Breast epithelium (tissue), 4 donors: ENCODE data around the gene CARM1. TPM values are rescaled to one million over a fixed set of nuclear protein-coding genes. Genes with fewer than 3 reads are reported as not detected.

Source experiments
- DNase-seq, 2 donors: peaks; one replicate each; pipeline ENCODE4 v3.0.0-alpha.2; 2019; ENCODE audit warnings: low spot score in 2 of 2
- H3K27ac ChIP-seq, 2 donors: fragments of 200-600 bp; sonication (generic) in 1 of 2; one replicate each; pipeline ENCODE4 v1.5.1; 2016 to 2019; ENCODE audit warnings: mild to moderate bottlenecking in 1 of 2
- H3K27me3 ChIP-seq, 2 donors: fragments of 200-600 bp; sonication (generic) in 1 of 2; one replicate each; pipeline versions ENCODE4 v1.5.1 to v1.6.0; 2017 to 2019; ENCODE audit warnings: control low read depth in 1 of 2, mild to moderate bottlenecking in 1 of 2
- H3K36me3 ChIP-seq: fragments of 200-600 bp; one replicate; pipeline ENCODE4 v1.5.1; 2019
- H3K4me1 ChIP-seq, 2 donors: fragments of 200-600 bp; sonication (generic); one replicate each; pipeline ENCODE4 v1.5.1; 2016 to 2019; ENCODE audit warnings: control low read depth in 1 of 2
- H3K4me3 ChIP-seq, 3 donors: fragments of 200-600 bp; sonication (generic); 1 replicate in 2 of 3; 2 replicates in 1 of 3; pipeline ENCODE4 v1.5.1; 2016 to 2019; ENCODE audit warnings: mild to moderate bottlenecking in 3 of 3, moderate library complexity in 2 of 3
- H3K9me3 ChIP-seq, 2 donors: fragments of 200-600 bp; sonication (generic) in 1 of 2; one replicate each; pipeline ENCODE4 v1.5.1; 2016 to 2019; ENCODE audit warnings: control low read depth in 1 of 2
- CTCF ChIP-seq, 3 donors: fragments of 450-650 bp; IDR thresholded peaks; one replicate each; pipeline ENCODE4 v1.5.1; 2016 to 2017; ENCODE audit warnings: antibody characterized with exemption in 3 of 3, mild to moderate bottlenecking in 3 of 3, moderate library complexity in 3 of 3
- POLR2A ChIP-seq: fragments of 450-650 bp; IDR thresholded peaks from one replicate; pipeline ENCODE4 v1.6.1; 2016; ENCODE audit warnings: antibody characterized with exemption, mild to moderate bottlenecking, moderate library complexity
- POLR2AphosphoS5 ChIP-seq, 3 donors: sonication (generic); formaldehyde crosslinking; IDR thresholded peaks; one replicate each; pipeline ENCODE4 v1.6.1; 2017; ENCODE audit warnings: antibody characterized with exemption in 3 of 3
- intact Hi-C: fragments of 100-400 bp; cut with DNase I; formaldehyde crosslinking; loops from one replicate; pipeline ENCODE4 v1.15.1; 2023; ENCODE audit warnings: low total_unique reads
- total RNA-seq, 3 donors: library from RNA; depleted of rRNA; stranded (reverse); fragments of >200 nt; gene quantifications; one replicate each; pipeline ENCODE4 v1.1.0, GENCODE V29; 2016

Gene CARM1
- total RNA-seq, 3 donors from 2014 or later = 11.6 to 17.3 (median 17.0) TPM

- Histone ChIP-seq H3K4me3 (no peak overlapping the region), H3K4me1 (no peaks in the 10 kb centered on the region), H3K36me3 (no peaks in the 10 kb centered on the region), H3K27ac (no peak overlapping the region), H3K9me3 (no peaks in the 10 kb centered on the region), H3K27me3 (no peaks in the 10 kb centered on the region)
- no peak for TF ChIP-seq POLR2AphosphoS5 (IDR thresholded peaks at IDR 0.05)
- no peak for TF ChIP-seq POLR2A
- no peak for TF ChIP-seq CTCF (IDR thresholded peaks at IDR 0.05)
- DNase-seq = no peak
- intact Hi-C loops = no loop called here
These were observed 10.2 kb downstream of the CARM1 start for GRCh38 chr19:10881403-10882107.

DNA sequence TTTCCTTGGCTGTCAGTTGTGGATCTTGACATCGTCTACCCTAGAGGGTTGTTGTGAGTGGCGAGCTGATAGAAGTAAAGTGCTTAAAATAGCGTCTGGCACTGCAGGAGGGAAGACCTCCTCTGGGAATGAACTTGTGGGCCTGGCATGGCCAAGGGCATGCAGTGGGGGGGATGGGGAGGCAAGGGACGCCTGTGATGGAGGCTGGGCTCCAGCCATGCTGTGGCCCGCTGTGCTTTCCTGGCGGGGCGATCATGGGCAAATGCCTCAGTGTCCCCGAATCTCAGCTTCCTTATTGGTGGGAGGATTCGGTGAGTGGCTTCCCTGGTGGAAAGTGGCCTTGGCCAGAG lies 10.7 kb downstream of the CARM1 start:
- no peak for DNase-seq
- no peaks in the 10 kb centered on the region for H3K4me1 ChIP-seq
- no peaks in the 10 kb centered on the region for H3K27me3 ChIP-seq
- TF ChIP-seq POLR2AphosphoS5 (IDR thresholded peaks at IDR 0.05) = no peak
- no peak for TF ChIP-seq CTCF (IDR thresholded peaks at IDR 0.05)
- no peak for TF ChIP-seq POLR2A
- no peak overlapping the region for H3K4me3 ChIP-seq
- no peaks in the 10 kb centered on the region for H3K36me3 ChIP-seq
- no peak overlapping the region for H3K27ac ChIP-seq
- H3K9me3 ChIP-seq = no peaks in the 10 kb centered on the region
- intact Hi-C loops = no loop called here

DNA sequence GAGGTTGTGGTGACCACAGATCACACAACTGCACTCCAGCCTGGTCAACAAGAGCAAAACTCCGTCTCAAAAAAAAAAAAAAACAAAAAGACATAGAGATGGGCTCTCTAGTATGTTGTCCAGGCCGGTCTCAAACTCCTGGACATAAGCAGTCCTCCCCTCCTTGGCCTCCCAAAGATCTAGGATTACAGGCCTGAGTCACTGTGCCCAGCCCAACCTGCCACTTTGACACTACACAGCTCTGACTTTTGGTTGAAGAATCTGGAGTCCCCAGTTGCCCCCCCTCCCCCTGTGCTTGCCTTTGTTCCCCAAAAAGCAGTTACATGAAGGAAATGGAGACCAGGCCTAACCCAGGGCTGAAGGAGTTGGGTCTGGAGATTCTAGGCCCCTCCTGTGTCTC lies 12.9 kb downstream of the CARM1 start:
- Histone ChIP-seq H3K27me3 (no peaks in the 10 kb centered on the region), H3K4me3 (no peak overlapping the region), H3K4me1 (no peaks in the 10 kb centered on the region), H3K36me3 (no peaks in the 10 kb centered on the region), H3K9me3 (no peaks in the 10 kb centered on the region), H3K27ac (no peak overlapping the region)
- no peak for DNase-seq
- intact Hi-C loops = no loop called here
- TF ChIP-seq CTCF (IDR thresholded peaks at IDR 0.05) = no peak
- TF ChIP-seq POLR2A = no peak
- no peak for TF ChIP-seq POLR2AphosphoS5 (IDR thresholded peaks at IDR 0.05)

- Histone ChIP-seq H3K4me1 (no peaks in the 10 kb centered on the region), H3K4me3 (no peak overlapping the region), H3K27me3 (no peaks in the 10 kb centered on the region), H3K9me3 (no peaks in the 10 kb centered on the region), H3K27ac (no peak overlapping the region), H3K36me3 (no peaks in the 10 kb centered on the region)
- no peak for TF ChIP-seq CTCF (IDR thresholded peaks at IDR 0.05)
- no peak for TF ChIP-seq POLR2AphosphoS5 (IDR thresholded peaks at IDR 0.05)
- TF ChIP-seq POLR2A = no peak
- no peak for DNase-seq
- intact Hi-C loops = no loop called here
These were observed 14.1 kb downstream of the CARM1 start for GRCh38 chr19:10885201-10886169.
